AG04449 (cell line): Measurements from ENCODE around the gene PRPF18.

ENCODE experiments used
- CTCF ChIA-PET: fragments of 350-600 bp; formaldehyde crosslinking; extraction: SDS; loops from one replicate; lab custom pipeline; 2021; ENCODE audit warnings: antibody characterized with exemption; lab: Yijun Ruan, JAX
- POLR2A ChIA-PET: fragments of 400-600, 350-600 bp; formaldehyde crosslinking; extraction: SDS; loops from one replicate; lab custom pipeline; 2020; ENCODE audit warnings: antibody characterized with exemption, inconsistent platforms; lab: Yijun Ruan, JAX
- DNase-seq: peaks from one replicate; pipeline ENCODE4 v3.0.0-alpha.2; 2010; ENCODE audit warnings: low read depth, low spot score
- H3K4me3 ChIP-seq: 2 replicates; pipeline ENCODE4 v1.5.1; 2011; ENCODE audit warnings: low read depth, mild to moderate bottlenecking, control low read depth, low read length
- TF ChIP-seq, protein P1 (sequence below): IDR thresholded peaks from one replicate; pipeline ENCODE4 v1.5.1; 2011; ENCODE audit warnings: mild to moderate bottlenecking, moderate library complexity, low read length, control low read depth, inconsistent platforms; ENCODE audit not compliant: insufficient read depth; ENCODE audit errors: missing control alignments

The PRPF18 gene

DNA sequence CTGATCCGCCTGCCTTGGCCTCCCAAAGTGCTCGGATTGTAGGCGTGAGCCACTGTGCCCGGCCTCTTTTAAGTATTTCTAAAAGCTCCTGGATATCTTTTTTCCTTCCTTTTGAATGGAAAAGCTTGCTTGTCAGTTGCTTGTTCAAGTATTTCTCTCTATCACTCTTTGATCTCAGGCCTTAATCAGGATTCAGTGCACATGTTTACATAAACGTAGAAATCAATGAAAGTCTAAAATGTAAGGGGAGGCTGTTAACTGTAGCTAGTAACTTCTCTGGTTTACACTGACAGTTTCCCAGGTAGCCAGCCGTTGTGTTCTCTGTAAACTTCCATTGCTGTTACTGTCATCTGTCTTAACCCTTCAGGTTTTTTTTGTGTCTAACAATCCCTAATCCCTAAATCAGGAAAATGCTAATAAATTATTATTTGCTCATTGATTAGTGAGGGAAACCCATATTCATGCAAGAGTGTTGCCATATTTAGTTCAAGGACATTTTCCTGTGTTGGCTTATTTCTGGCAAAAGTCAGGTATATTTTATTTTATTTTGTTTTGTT lies 1.5 kb upstream of the PRPF18 start:
- no peak for DNase-seq
- POLR2A ChIA-PET: no interaction called here
- CTCF ChIA-PET: interaction anchor here (0.8 to 6.8 kb wide), 4 partner anchors 19 to 213 kb away, joined by 3 to 49 read pairs (median 18); no protein-coding TSS in a partner anchor
- H3K4me3 ChIP-seq: no peak overlapping the region
- TF ChIP-seq, protein P1, sequence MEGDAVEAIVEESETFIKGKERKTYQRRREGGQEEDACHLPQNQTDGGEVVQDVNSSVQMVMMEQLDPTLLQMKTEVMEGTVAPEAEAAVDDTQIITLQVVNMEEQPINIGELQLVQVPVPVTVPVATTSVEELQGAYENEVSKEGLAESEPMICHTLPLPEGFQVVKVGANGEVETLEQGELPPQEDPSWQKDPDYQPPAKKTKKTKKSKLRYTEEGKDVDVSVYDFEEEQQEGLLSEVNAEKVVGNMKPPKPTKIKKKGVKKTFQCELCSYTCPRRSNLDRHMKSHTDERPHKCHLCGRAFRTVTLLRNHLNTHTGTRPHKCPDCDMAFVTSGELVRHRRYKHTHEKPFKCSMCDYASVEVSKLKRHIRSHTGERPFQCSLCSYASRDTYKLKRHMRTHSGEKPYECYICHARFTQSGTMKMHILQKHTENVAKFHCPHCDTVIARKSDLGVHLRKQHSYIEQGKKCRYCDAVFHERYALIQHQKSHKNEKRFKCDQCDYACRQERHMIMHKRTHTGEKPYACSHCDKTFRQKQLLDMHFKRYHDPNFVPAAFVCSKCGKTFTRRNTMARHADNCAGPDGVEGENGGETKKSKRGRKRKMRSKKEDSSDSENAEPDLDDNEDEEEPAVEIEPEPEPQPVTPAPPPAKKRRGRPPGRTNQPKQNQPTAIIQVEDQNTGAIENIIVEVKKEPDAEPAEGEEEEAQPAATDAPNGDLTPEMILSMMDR: no peak

DNA sequence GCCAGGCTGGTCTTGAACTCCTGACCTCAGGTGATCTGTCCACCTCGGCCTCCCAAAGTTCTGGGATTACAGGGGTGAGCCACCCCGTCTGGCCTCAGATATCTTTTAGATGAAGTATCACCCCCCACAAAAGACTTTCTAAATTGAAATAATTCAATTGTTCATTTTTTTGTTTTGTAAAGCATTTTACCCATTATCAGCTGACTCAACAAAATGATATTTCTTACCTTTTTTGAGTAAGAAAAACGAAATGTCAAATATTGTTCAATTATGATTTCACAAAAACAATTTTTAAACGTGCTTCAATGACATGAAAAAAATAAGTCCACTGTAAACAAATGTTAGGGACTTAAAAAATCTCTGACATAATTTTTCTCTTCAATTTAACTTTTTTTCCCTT lies 822 bp upstream of the PRPF18 start:
- TF ChIP-seq, protein P1: no peak
- no peak overlapping the region for H3K4me3 ChIP-seq
- no peak for DNase-seq
- POLR2A ChIA-PET: no interaction called here
- CTCF ChIA-PET: interaction anchor here (0.6 to 6.8 kb wide), 13 partner anchors 9 to 1324 kb away, joined by 3 to 49 read pairs (median 3); no protein-coding TSS in a partner anchor

DNA sequence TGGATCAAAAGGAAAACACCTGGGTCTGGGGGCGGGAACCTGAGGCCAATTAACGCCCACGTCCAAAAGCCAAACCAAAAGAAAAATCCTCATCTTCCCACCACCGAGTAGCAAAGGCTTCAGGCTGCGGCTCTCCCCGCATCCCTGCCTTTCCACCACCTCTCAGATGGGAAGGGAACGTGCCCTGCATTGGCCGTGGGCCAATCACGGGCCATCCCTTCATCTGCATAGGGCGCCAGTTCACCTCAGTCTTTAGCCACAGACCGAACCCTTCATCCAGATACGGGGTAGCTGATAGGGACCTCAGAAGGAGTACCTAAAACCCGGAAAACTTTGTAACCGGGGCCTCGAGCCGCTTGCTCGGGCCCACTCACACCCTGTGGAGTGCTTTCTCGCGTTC lies 626 bp downstream of the PRPF18 start:
- H3K4me3 ChIP-seq: peak overlapping the region; percentile 99
- CTCF ChIA-PET: interaction anchor here (0.7 to 6.8 kb wide), 15 partner anchors 9 to 239 kb away, joined by 3 to 49 read pairs (median 4); partner anchors contain the start of gene SEPHS1
- no peak for DNase-seq
- POLR2A ChIA-PET: no interaction called here
- TF ChIP-seq, protein P1: no peak

DNA sequence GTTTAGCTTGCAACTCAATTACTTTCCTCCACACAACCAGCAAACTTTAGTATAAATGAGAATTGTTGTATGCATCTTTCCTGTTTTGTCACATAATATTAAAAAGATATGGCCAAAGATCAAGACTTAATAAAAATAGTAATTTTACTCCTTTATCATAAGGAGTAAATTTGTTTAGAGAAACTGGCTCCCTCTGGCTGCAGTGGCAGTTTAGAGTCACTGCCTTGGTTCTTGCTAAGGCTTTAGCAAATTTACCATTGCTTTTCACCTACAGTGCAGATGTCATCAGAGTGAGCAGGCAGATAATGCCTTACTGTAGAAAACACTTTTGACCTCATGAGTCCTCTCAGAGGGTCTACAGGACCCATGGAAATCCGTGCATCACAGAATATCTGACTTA lies 2.6 kb downstream of the PRPF18 start:
- CTCF ChIA-PET: interaction anchor here (1.5 to 6.8 kb wide), 5 partner anchors 10 to 217 kb away, joined by 3 to 49 read pairs (median 8); no protein-coding TSS in a partner anchor
- TF ChIP-seq, protein P1: no peak
- POLR2A ChIA-PET: no interaction called here
- DNase-seq: no peak
- no peak overlapping the region for H3K4me3 ChIP-seq

DNA sequence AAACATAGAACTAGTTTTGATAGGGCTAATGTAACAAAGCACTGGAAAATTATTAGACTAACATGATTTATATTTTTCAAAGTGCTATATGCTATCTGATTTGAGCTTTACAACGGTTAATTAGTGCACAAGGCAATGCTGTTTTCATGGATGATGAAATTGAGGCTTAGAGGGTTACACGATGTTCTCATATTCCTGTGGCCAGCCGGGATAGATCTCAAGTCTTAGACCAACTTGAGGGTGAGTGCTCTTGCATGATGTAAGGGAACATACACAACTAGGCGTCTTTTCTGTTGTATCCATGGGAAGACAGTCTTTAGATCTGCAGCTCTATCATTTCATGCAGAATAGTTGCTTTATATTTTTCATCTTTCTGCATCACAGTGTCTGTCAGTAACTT lies 4.1 kb downstream of the PRPF18 start:
- CTCF ChIA-PET: interaction anchor here (1.0 to 6.8 kb wide), 7 partner anchors 9 to 219 kb away, joined by 3 to 49 read pairs (median 3); no protein-coding TSS in a partner anchor

DNA sequence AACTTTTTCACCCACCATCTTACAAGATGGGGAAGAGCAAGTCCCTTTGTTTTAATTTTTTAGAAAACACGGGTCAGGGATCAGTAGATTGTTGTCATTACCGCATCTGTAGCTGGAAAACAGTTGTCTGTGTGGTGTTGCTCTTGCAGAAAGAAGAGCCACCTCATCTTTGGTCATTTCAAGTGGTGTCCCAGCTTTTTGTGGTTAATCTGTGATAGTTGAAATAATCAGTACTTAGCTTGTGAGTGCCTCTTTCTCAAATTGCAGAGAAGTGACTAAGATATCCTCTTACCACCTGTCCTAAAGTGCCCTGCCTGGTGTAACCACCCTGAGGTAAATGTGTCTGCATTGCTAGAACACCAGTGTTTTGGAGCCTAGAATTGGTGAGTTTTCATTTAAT lies 5.5 kb downstream of the PRPF18 start:
- CTCF ChIA-PET: interaction anchor here (1.1 to 2.2 kb wide), 6 partner anchors 11 to 220 kb away, joined by 3 to 8 read pairs (median 3); no protein-coding TSS in a partner anchor
- POLR2A ChIA-PET: no interaction called here

More for the DNA sequence above, 4.1 kb downstream of the PRPF18 start:
- POLR2A ChIA-PET: no interaction called here
- no peak for DNase-seq
- H3K4me3 ChIP-seq: no peak overlapping the region
- TF ChIP-seq, protein P1: no peak

More for the DNA sequence above, 5.5 kb downstream of the PRPF18 start:
- TF ChIP-seq, protein P1: no peak
- DNase-seq: no peak
- no peak overlapping the region for H3K4me3 ChIP-seq
